H9 (cell line): ENCODE data around the gene MREG. TPM values are rescaled to one million over a fixed set of nuclear protein-coding genes. Genes with fewer than 3 reads are reported as not detected.

ENCODE experiments used
- DNase-seq: peaks from one replicate; pipeline ENCODE4 v3.0.0-alpha.2; 2017
- H2AFZ ChIP-seq: one replicate; pipeline ENCODE4 v1.6.1; 2013; ENCODE audit warnings: mild to moderate bottlenecking, low read length, control low read depth, moderate library complexity
- H2AK5ac ChIP-seq: 2 replicates; pipeline ENCODE4 v1.6.1; 2013; ENCODE audit warnings: low read length, control low read depth, mixed read lengths; ENCODE audit not compliant: insufficient read length
- H2BK120ac ChIP-seq: one replicate; pipeline ENCODE4 v1.6.1; 2013; ENCODE audit warnings: low read depth, mild to moderate bottlenecking, low read length, control low read depth, inconsistent platforms; ENCODE audit not compliant: poor library complexity, severe bottlenecking
- H2BK12ac ChIP-seq: 2 replicates; pipeline ENCODE4 v1.6.1; 2013; ENCODE audit warnings: low read length, control low read depth, mixed read lengths, low read depth; ENCODE audit not compliant: insufficient read length
- H2BK15ac ChIP-seq: 2 replicates; pipeline ENCODE4 v1.6.1; 2013; ENCODE audit warnings: low read depth, low read length, control low read depth
- H2BK20ac ChIP-seq: one replicate; pipeline ENCODE4 v1.6.1; 2013; ENCODE audit warnings: low read depth, mild to moderate bottlenecking, low read length, control low read depth, inconsistent platforms; ENCODE audit not compliant: poor library complexity, severe bottlenecking
- H2BK5ac ChIP-seq: 2 replicates; pipeline ENCODE4 v1.6.1; 2013; ENCODE audit warnings: low read length, control low read depth, mixed read lengths; ENCODE audit not compliant: insufficient read length
- H3K14ac ChIP-seq: 2 replicates; pipeline ENCODE4 v1.6.1; 2013; ENCODE audit warnings: low read length, control low read depth; ENCODE audit not compliant: insufficient read depth
- H3K18ac ChIP-seq: 2 replicates; pipeline ENCODE4 v1.6.1; 2013; ENCODE audit warnings: low read depth, mild to moderate bottlenecking, mixed read lengths, low read length, control low read depth; ENCODE audit not compliant: insufficient read length
- H3K23ac ChIP-seq: 2 replicates; pipeline ENCODE4 v1.6.1; 2013; ENCODE audit warnings: low read length, control low read depth, mixed read lengths, low read depth; ENCODE audit not compliant: insufficient read length
- H3K23me2 ChIP-seq: 2 replicates; pipeline ENCODE4 v1.6.1; 2013; ENCODE audit warnings: low read depth, mild to moderate bottlenecking, mixed read lengths, low read length, control low read depth; ENCODE audit not compliant: insufficient read length, poor library complexity, severe bottlenecking
- H3K27ac ChIP-seq: 2 replicates; pipeline ENCODE4 v1.5.1; 2013; ENCODE audit warnings: low read length, control low read depth, mixed read lengths, low read depth; ENCODE audit not compliant: insufficient read length
- H3K27me3 ChIP-seq: 2 replicates; pipeline ENCODE4 v1.6.1; 2013; ENCODE audit warnings: low read length, control low read depth, inconsistent platforms; ENCODE audit not compliant: insufficient read depth
- H3K4ac ChIP-seq: 2 replicates; pipeline ENCODE4 v1.6.1; 2013; ENCODE audit warnings: low read depth, mild to moderate bottlenecking, control low read depth, inconsistent platforms, low read length, moderate library complexity
- H3K4me1 ChIP-seq: 2 replicates; pipeline ENCODE4 v1.6.1; 2013; ENCODE audit warnings: low read length, control low read depth, inconsistent platforms; ENCODE audit not compliant: insufficient read depth
- H3K4me2 ChIP-seq: 2 replicates; pipeline ENCODE4 v1.6.1; 2013; ENCODE audit warnings: low read length, control low read depth, mixed read lengths; ENCODE audit not compliant: insufficient read length, insufficient read depth
- H3K56ac ChIP-seq: 2 replicates; pipeline ENCODE4 v1.6.1; 2013; ENCODE audit warnings: low read depth, mild to moderate bottlenecking, mixed read lengths, low read length, control low read depth; ENCODE audit not compliant: insufficient read length
- H3K79me1 ChIP-seq: 2 replicates; pipeline ENCODE4 v1.6.1; 2013; ENCODE audit warnings: low read depth, mild to moderate bottlenecking, moderate library complexity, low read length, control low read depth, inconsistent platforms; ENCODE audit not compliant: insufficient read depth, poor library complexity, severe bottlenecking
- H3K79me2 ChIP-seq: 2 replicates; pipeline ENCODE4 v1.6.1; 2013; ENCODE audit warnings: low read length, control low read depth, inconsistent platforms; ENCODE audit not compliant: insufficient read depth
- H3K9ac ChIP-seq: 2 replicates; pipeline ENCODE4 v1.6.1; 2013; ENCODE audit warnings: low read length, control low read depth, mixed read lengths; ENCODE audit not compliant: insufficient read length; ENCODE audit errors: extremely low read depth
- H3K9me3 ChIP-seq: one replicate; pipeline ENCODE4 v1.6.1; 2013; ENCODE audit warnings: low read depth, low read length, inconsistent platforms; ENCODE audit not compliant: control insufficient read depth
- H3T11ph ChIP-seq: one replicate; pipeline ENCODE4 v1.6.1; 2013; ENCODE audit warnings: mild to moderate bottlenecking, low read length, control low read depth, inconsistent platforms
- H4K20me1 ChIP-seq: one replicate; pipeline ENCODE4 v1.6.1; 2013; ENCODE audit not compliant: control insufficient read depth, insufficient read length, insufficient read depth
- H4K5ac ChIP-seq: 2 replicates; pipeline ENCODE4 v1.6.1; 2013; ENCODE audit warnings: low read depth, mild to moderate bottlenecking, mixed read lengths, low read length, control low read depth; ENCODE audit not compliant: insufficient read length
- H4K8ac ChIP-seq: replicated peaks from 2 replicates; pipeline ENCODE4 v1.6.1; 2013; ENCODE audit warnings: low read length, control low read depth, mixed read lengths, low read depth; ENCODE audit not compliant: insufficient read length
- H4K91ac ChIP-seq: 2 replicates; pipeline ENCODE4 v1.6.1; 2013; ENCODE audit warnings: low read depth, mild to moderate bottlenecking, moderate library complexity, mixed read lengths, low read length, control low read depth; ENCODE audit not compliant: insufficient read length
- H3K27ac Mint-ChIP-seq, 3 experiments: 2 replicates in 2 of 3; 3 replicates in 1 of 3; pipeline ENCODE4 v1.8.0; 2020 to 2021; ENCODE audit warnings: mixed read lengths in 3 of 3, mild to moderate bottlenecking in 1 of 3, moderate library complexity in 1 of 3
- H3K27me3 Mint-ChIP-seq: 2 replicates; pipeline ENCODE4 v1.8.0; 2021; ENCODE audit warnings: low read depth, mild to moderate bottlenecking, moderate library complexity, mixed read lengths
- H3K36me3 Mint-ChIP-seq, 3 experiments: 2 replicates in 2 of 3; 3 replicates in 1 of 3; pipeline ENCODE4 v1.8.0; 2020 to 2021; ENCODE audit warnings: low read depth in 3 of 3, mixed read lengths in 3 of 3; ENCODE audit not compliant: insufficient read depth in 1 of 3
- H3K4me1 Mint-ChIP-seq, 2 experiments: 2 replicates each; pipeline ENCODE4 v1.8.0; 2020; ENCODE audit warnings: mixed read lengths in 2 of 2
- H3K4me3 Mint-ChIP-seq, 2 experiments: 2 replicates in 1 of 2; 3 replicates in 1 of 2; pipeline ENCODE4 v1.8.0; 2020 to 2021; ENCODE audit warnings: mild to moderate bottlenecking in 2 of 2, mixed read lengths in 2 of 2, moderate library complexity in 1 of 2
- H3K9me3 Mint-ChIP-seq, 2 experiments: 2 replicates in 1 of 2; 3 replicates in 1 of 2; pipeline ENCODE4 v1.8.0; 2020; ENCODE audit warnings: mild to moderate bottlenecking in 2 of 2, mixed read lengths in 2 of 2, moderate library complexity in 1 of 2
- WGBS: extraction: QIAGEN DNeasy Blood & Tissue Kit; methylation state at CpG from one replicate; pipeline ENCODE4 v1.1.7; 2013; ENCODE audit warnings: missing lambda C conversion rate, low lambda C conversion rate, mixed read lengths; ENCODE audit not compliant: insufficient read length; ENCODE audit errors: extremely low coverage; 5-methylcytosine and 5-hydroxymethylcytosine counted together
- total RNA-seq: library from RNA; stranded (reverse); gene quantifications from 2 replicates; pipeline ENCODE4 v1.2.1, GENCODE V29; 2021
- TF ChIP-seq, protein P1 (sequence below): fragments of 200-600 bp; sonication (generic); conservative IDR thresholded peaks from 3 replicates; pipeline ENCODE4 v1.8.0; 2021; ENCODE audit warnings: antibody characterized with exemption, mild to moderate bottlenecking

The MREG gene
- total RNA-seq, 1 experiment from 2014 or later = 21.8 TPM

- Mint-ChIP-seq H3K27me3 (no peaks in the 10 kb centered on the region; the same call in 1 of the 2 replicates), H3K36me3 (no peaks in the 10 kb centered on the region), H3K27ac (no peak overlapping the region), H3K9me3 (peaks cover 0 to 2% of the 10 kb centered on the region in 2 experiments; a peak in 1 of 5 replicates), H3K4me3 (no peak overlapping the region), H3K4me1 (no peaks in the 10 kb centered on the region)
- H3K4ac ChIP-seq = no peak overlapping the region
- no peak overlapping the region for H2BK5ac ChIP-seq
- H3K18ac ChIP-seq = no peak overlapping the region
- H2AK5ac ChIP-seq = no peak overlapping the region
- H4K8ac ChIP-seq = no peak overlapping the region
- H4K5ac ChIP-seq = no peak overlapping the region
- H3K27me3 ChIP-seq = no peaks in the 10 kb centered on the region
- H2BK120ac ChIP-seq = no peak overlapping the region
- WGBS = no CpG with 5 or more reads among the region's 9 CpGs
- no peak overlapping the region for H3K14ac ChIP-seq
- H3K9ac ChIP-seq = no peak overlapping the region
- H3T11ph ChIP-seq = no peak overlapping the region
- no peaks in the 10 kb centered on the region for H4K20me1 ChIP-seq
- H2BK15ac ChIP-seq = no peak overlapping the region
- H4K91ac ChIP-seq = no peak overlapping the region
- no peak overlapping the region for H3K56ac ChIP-seq
- H2BK20ac ChIP-seq = no peak overlapping the region
- H3K4me1 ChIP-seq = no peaks in the 10 kb centered on the region
- no peaks in the 10 kb centered on the region for H3K79me2 ChIP-seq
- no peak overlapping the region for H2BK12ac ChIP-seq
- no peak for DNase-seq
- H2AFZ ChIP-seq = no peak overlapping the region
- no peak overlapping the region for H3K23ac ChIP-seq
- H3K9me3 ChIP-seq = no peaks in the 10 kb centered on the region
- H3K79me1 ChIP-seq = no peaks in the 10 kb centered on the region
- H3K23me2 ChIP-seq = no peaks in the 10 kb centered on the region
- no peak overlapping the region for H3K4me2 ChIP-seq
- no peak overlapping the region for H3K27ac ChIP-seq
- TF ChIP-seq, protein P1, sequence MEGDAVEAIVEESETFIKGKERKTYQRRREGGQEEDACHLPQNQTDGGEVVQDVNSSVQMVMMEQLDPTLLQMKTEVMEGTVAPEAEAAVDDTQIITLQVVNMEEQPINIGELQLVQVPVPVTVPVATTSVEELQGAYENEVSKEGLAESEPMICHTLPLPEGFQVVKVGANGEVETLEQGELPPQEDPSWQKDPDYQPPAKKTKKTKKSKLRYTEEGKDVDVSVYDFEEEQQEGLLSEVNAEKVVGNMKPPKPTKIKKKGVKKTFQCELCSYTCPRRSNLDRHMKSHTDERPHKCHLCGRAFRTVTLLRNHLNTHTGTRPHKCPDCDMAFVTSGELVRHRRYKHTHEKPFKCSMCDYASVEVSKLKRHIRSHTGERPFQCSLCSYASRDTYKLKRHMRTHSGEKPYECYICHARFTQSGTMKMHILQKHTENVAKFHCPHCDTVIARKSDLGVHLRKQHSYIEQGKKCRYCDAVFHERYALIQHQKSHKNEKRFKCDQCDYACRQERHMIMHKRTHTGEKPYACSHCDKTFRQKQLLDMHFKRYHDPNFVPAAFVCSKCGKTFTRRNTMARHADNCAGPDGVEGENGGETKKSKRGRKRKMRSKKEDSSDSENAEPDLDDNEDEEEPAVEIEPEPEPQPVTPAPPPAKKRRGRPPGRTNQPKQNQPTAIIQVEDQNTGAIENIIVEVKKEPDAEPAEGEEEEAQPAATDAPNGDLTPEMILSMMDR = no peak
Observed at GRCh38 chr2:215907147-215907546, 106.2 kb downstream of the MREG start.
